ENCODE data around the gene INSL4.

Gene INSL4

DNA sequence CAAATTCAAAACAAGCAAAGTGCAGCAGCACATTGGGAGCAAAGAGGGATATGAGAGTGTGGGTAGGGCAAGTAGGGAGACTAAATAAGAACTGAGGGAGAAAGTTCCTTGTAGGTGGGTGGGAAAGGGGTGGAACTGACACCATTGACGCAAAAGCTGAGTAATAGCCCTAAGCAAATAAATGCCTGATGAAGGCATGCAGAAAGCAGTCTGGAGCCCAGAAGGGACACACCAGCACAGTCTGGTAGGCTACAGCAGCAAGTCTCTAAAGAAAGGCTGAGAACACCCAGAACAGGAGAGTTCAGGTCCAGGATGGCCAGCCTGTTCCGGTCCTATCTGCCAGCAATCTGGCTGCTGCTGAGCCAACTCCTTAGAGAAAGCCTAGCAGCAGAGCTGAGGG is at the start of gene INSL4:
TSS of gene INSL4 (plus strand) at position 208 of the 400 bp plus-strand sequence. CDS start at position 313, 105 bp downstream.
- H3K27me3 ChIP-seq (ENCODE audit: insufficient read depth, low read length), result no peaks in the 10 kb centered on the region
- H3K36me3 ChIP-seq (ENCODE audit: insufficient read depth, low read length), result no peaks in the 10 kb centered on the region
- H3K4me1 ChIP-seq (ENCODE audit: insufficient read depth, low read length), result no peaks in the 10 kb centered on the region
- H2AFZ ChIP-seq (ENCODE audit: low read depth, low read length), result no peak within 1 kb of the TSS
- no peaks in the 10 kb centered on the region for H3K9me3 ChIP-seq (ENCODE audit: low read length)
- H3K4me3 ChIP-seq (ENCODE audit: low read length), result no peak within 1 kb of the TSS

DNA sequence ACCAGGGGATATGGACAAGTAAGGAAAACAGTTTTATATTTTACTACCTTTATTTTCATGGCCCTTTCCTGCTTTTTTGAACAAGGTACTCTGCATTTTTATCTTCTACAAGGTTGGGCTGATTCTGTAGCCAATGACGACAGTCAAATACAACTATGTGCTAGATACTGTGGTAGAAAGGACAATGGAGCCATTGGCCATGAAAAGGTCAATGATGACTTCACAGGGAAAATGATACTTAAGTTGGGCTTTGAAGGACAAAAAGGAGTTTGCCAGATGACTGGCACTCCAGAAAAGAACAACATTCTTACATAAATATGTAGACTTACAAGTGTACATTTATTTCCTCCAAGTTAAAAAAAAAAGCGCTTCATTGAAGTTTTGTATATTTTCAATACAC is 46.4 kb upstream of the INSL4 start:
- no peaks in the 10 kb centered on the region for H3K9me3 ChIP-seq (ENCODE audit: low read length)
- no peaks in the 10 kb centered on the region for H3K27me3 ChIP-seq (ENCODE audit: insufficient read depth, low read length)
- H3K4me1 ChIP-seq (ENCODE audit: insufficient read depth, low read length), result no peaks in the 10 kb centered on the region
- H2AFZ ChIP-seq (ENCODE audit: low read depth, low read length), result no peak overlapping the region
- no peak overlapping the region for H3K4me3 ChIP-seq (ENCODE audit: low read length)
- H3K36me3 ChIP-seq (ENCODE audit: insufficient read depth, low read length), result no peaks in the 10 kb centered on the region

DNA sequence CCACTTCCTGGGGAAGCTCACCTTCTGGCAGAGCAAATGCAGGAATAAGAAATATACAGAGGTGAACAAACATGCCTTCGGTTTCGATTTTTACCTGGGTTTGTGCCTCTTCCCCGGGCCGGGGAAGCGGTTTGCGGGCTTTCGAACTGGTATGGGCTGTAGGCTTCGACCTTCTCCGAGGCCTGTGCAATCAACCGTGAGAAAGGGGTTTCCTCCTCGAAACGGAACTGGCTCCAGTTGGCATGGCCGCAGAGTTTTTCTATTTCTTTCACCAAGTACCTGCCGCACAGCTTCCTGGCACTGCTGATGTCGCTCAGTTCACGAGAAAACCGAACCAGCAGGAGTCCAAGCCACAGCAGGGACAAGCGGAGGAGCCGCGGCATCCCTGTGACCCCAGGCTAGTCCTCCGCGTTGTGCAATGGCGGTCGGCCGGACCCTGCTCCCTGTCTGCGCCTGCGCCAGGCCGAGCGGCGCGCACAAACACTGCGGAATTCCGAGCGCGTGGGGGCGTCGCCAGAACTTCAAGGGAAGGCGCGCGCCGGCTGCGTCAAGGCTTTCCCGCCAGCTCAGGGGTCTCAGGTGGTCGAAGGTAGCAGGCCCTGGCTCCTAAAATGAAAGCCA is 45.9 kb upstream of the INSL4 start, which contains the start of gene INSL6:
TSS of gene INSL6 (minus strand) at position 420 of the 621 bp plus-strand sequence. CDS start at position 383, 37 bp downstream.
- Histone ChIP-seq H3K9me3 (ENCODE audit: low read length) (no peaks in the 10 kb centered on the region), H2AFZ (ENCODE audit: low read depth, low read length) (no peak within 1 kb of the TSS), H3K36me3 (ENCODE audit: insufficient read depth, low read length) (no peaks in the 10 kb centered on the region), H3K4me3 (ENCODE audit: low read length) (no peak within 1 kb of the TSS), H3K27me3 (ENCODE audit: insufficient read depth, low read length) (no peaks in the 10 kb centered on the region), H3K4me1 (ENCODE audit: insufficient read depth, low read length) (no peaks in the 10 kb centered on the region)

DNA sequence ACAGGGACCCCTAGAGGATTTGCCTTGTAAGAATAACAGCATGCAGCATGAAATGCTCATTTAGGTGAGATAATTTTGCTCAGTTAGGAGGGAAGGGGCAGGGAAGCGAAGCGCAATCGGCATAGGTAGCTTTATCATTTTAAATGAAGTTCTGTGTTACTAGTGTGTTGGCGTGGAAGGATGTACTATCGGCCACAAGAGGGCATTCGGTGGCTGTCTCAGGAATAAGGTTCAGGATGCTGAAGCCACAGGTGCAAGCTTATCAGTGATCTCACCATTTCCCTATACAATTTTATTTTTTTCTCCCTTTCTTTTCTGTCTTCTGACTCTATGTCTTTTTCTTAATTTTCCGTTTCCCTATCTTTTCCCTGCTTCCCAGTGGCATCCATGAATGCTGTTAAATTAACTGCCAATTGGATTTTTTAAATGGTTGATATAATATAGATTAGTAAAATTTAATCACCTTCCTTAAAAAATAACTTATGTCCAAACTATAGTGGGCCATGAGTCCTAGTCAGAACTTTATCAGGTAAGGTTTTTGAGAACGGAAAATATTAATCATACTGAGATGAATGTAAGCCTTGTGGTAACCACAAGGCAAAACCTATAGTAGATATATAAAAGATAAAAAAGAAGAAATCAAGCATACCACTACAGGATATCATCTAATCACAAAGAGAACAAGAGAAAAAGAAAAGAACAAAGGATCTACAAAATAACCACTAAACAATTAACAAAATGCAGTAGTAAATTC is 44.6 kb upstream of the INSL4 start:
- Histone ChIP-seq H3K4me1 (ENCODE audit: insufficient read depth, low read length) (no peaks in the 10 kb centered on the region), H2AFZ (ENCODE audit: low read depth, low read length) (no peak overlapping the region), H3K9me3 (ENCODE audit: low read length) (no peaks in the 10 kb centered on the region), H3K36me3 (ENCODE audit: insufficient read depth, low read length) (no peaks in the 10 kb centered on the region), H3K4me3 (ENCODE audit: low read length) (no peak overlapping the region), H3K27me3 (ENCODE audit: insufficient read depth, low read length) (no peaks in the 10 kb centered on the region)

DNA sequence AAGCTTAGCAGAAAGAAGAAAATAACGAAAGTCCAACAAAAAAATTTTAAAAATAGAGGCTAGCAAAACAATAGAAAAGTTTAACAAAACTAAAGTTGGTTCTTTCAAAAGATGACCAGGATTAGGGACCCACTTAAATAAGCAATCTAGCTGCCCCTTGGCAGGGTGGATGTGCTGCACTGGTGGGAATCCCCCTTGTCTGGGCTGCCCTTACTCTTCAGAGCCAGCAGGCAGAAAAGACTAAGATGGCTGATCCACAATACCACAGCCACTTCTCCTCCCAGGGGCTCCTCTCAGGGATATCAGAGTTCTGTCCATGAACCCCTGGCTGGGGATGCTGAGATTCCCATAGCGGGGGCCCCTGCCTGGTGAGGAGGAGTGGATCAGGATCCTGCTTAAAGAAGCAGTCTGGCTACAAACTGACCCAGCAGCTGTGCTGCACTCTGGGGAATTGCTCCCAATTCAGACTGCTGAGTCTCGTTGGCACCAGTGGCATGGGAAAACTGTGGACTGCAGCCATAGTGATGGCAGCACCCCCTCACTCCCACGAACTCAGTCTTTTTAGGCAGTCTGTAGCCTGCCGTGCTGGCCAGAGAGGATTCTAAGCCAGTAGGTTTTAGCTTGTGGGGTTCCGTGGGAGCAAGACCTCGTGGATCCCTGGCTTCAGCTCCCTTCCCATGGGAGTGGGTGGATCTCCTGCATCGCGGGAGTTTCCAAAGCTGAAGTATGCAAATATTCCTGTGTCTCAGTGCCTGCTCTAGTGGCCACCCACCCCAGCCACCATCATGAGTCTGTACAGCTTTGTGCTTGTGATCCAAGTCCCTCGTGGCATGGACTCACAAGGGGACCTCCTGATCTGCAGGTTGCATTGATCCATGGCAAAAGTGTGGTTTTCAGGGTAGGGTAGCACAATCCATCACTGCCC is 42.9 kb upstream of the INSL4 start:
- Histone ChIP-seq H3K27me3 (ENCODE audit: insufficient read depth, low read length) (no peaks in the 10 kb centered on the region), H3K4me1 (ENCODE audit: insufficient read depth, low read length) (no peaks in the 10 kb centered on the region), H2AFZ (ENCODE audit: low read depth, low read length) (no peak overlapping the region), H3K4me3 (ENCODE audit: low read length) (no peak overlapping the region), H3K36me3 (ENCODE audit: insufficient read depth, low read length) (no peaks in the 10 kb centered on the region), H3K9me3 (ENCODE audit: low read length) (no peaks in the 10 kb centered on the region)

DNA sequence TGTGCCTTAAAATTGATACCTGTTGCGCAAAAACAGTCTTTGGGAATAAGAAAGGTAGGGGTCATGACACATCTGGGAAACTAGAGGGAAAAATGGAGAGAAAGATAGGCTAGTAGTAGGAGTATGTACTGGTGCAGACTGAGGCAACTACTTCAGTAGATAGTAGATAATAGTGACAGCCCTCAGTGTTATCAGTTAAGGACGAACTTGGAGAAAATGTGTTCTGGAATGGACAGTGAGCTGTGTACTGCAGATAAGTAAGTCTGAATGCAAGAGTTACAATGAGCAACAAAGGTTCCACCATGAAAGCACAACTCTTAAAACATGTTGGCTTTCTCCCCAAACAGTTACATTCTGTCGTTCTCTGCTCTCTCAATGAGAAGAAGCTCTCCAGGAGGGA is 39.2 kb upstream of the INSL4 start:
- H3K36me3 ChIP-seq (ENCODE audit: insufficient read depth, low read length), result no peaks in the 10 kb centered on the region
- no peaks in the 10 kb centered on the region for H3K4me1 ChIP-seq (ENCODE audit: insufficient read depth, low read length)
- H3K9me3 ChIP-seq (ENCODE audit: low read length), result no peaks in the 10 kb centered on the region
- H3K27me3 ChIP-seq (ENCODE audit: insufficient read depth, low read length), result no peaks in the 10 kb centered on the region
- H3K4me3 ChIP-seq (ENCODE audit: low read length), result no peak overlapping the region
- H2AFZ ChIP-seq (ENCODE audit: low read depth, low read length), result no peak overlapping the region

DNA sequence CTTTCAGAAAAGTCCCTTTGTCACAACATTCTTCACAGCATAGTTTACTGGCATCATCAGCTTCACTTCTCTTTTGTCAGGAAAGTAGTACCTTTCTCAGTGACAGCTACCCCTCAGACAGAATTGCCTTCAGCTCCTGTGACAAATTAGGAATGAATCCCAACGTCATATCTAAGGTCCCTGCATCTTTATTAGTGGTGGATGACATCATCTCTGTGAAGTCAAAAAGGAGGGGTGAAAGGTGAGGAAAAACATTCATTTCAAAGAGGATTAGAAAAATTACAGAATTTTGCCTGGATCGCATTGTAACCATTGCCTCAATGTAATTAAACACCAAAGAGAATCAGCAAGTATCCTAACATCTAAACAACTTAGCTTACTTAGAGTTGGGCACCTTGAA is 37.9 kb upstream of the INSL4 start:
- H3K9me3 ChIP-seq (ENCODE audit: low read length), result no peaks in the 10 kb centered on the region
- H3K27me3 ChIP-seq (ENCODE audit: insufficient read depth, low read length), result no peaks in the 10 kb centered on the region
- no peaks in the 10 kb centered on the region for H3K36me3 ChIP-seq (ENCODE audit: insufficient read depth, low read length)
- H3K4me3 ChIP-seq (ENCODE audit: low read length), result no peak overlapping the region
- no peaks in the 10 kb centered on the region for H3K4me1 ChIP-seq (ENCODE audit: insufficient read depth, low read length)
- no peak overlapping the region for H2AFZ ChIP-seq (ENCODE audit: low read depth, low read length)

DNA sequence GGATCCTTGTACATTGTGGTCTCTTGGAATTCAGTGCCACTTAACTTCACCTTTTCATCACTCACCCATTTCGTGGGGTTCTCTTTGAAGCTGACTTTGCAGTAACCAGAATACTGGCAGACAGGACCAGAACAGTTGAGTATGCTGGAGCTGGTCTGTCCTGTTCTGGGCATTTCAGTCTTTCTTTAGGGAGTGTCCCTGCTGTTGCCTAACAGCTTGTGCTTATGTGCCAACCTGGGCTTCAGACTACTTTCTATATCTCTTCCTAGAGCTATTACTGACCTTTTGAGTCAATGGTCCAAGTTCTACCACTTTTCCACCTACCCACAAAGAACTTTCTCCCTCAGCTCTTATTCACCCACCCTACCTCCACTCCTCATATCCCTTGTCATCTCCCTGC is 35.8 kb upstream of the INSL4 start:
- no peaks in the 10 kb centered on the region for H3K9me3 ChIP-seq (ENCODE audit: low read length)

DNA sequence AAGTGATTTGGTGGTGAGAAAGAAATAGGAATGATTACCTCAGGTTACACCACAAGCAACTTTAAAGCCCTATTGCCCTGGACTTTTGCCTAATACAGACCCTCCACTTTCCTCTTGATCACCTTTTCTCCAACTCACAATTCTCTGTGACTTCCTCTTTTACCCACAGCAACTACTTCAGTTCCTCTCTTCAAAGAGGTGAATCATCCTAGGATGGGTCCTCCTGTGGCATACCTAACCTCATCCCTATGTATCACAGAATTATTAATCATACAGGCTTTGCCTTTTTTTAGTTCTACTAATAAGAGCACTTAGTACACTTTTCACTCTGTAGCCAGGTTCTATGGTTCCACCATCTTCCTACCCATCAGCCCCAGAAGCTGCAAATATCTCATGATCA is 26.1 kb upstream of the INSL4 start:
- Histone ChIP-seq H3K4me1 (ENCODE audit: insufficient read depth, low read length) (no peaks in the 10 kb centered on the region), H3K9me3 (ENCODE audit: low read length) (no peaks in the 10 kb centered on the region), H3K4me3 (ENCODE audit: low read length) (no peak overlapping the region), H2AFZ (ENCODE audit: low read depth, low read length) (no peak overlapping the region), H3K27me3 (ENCODE audit: insufficient read depth, low read length) (no peaks in the 10 kb centered on the region), H3K36me3 (ENCODE audit: insufficient read depth, low read length) (no peaks in the 10 kb centered on the region)

More for the DNA sequence above, 35.8 kb upstream of the INSL4 start:
- no peaks in the 10 kb centered on the region for H3K4me1 ChIP-seq (ENCODE audit: insufficient read depth, low read length)
- H2AFZ ChIP-seq (ENCODE audit: low read depth, low read length), result no peak overlapping the region
- no peaks in the 10 kb centered on the region for H3K36me3 ChIP-seq (ENCODE audit: insufficient read depth, low read length)
- no peak overlapping the region for H3K4me3 ChIP-seq (ENCODE audit: low read length)
- no peaks in the 10 kb centered on the region for H3K27me3 ChIP-seq (ENCODE audit: insufficient read depth, low read length)

DNA sequence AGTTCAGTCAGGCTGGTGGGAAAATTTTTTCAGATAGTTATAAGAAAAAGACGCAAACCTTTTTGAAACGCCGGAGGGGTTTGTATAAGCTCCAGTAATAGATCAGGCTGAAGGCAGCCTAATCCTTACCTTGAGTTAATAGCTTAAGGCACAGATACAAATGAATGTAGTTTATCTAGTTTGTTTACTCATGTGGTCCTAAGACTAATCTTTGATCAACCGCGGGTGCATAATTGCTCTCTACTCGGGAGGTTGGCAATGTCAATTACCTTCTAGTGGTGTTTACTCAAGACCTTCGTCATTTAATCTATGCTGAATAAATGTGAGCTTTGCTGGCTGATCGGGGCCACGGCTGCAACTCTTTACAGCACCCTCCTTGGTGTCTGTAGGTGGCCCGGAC is 665 bp upstream of the INSL4 start:
- H3K9me3 ChIP-seq (ENCODE audit: low read length), result no peaks in the 10 kb centered on the region
- no peaks in the 10 kb centered on the region for H3K27me3 ChIP-seq (ENCODE audit: insufficient read depth, low read length)
- H3K36me3 ChIP-seq (ENCODE audit: insufficient read depth, low read length), result no peaks in the 10 kb centered on the region
- no peak overlapping the region for H2AFZ ChIP-seq (ENCODE audit: low read depth, low read length)
- H3K4me3 ChIP-seq (ENCODE audit: low read length), result no peak overlapping the region
- H3K4me1 ChIP-seq (ENCODE audit: insufficient read depth, low read length), result no peaks in the 10 kb centered on the region

DNA sequence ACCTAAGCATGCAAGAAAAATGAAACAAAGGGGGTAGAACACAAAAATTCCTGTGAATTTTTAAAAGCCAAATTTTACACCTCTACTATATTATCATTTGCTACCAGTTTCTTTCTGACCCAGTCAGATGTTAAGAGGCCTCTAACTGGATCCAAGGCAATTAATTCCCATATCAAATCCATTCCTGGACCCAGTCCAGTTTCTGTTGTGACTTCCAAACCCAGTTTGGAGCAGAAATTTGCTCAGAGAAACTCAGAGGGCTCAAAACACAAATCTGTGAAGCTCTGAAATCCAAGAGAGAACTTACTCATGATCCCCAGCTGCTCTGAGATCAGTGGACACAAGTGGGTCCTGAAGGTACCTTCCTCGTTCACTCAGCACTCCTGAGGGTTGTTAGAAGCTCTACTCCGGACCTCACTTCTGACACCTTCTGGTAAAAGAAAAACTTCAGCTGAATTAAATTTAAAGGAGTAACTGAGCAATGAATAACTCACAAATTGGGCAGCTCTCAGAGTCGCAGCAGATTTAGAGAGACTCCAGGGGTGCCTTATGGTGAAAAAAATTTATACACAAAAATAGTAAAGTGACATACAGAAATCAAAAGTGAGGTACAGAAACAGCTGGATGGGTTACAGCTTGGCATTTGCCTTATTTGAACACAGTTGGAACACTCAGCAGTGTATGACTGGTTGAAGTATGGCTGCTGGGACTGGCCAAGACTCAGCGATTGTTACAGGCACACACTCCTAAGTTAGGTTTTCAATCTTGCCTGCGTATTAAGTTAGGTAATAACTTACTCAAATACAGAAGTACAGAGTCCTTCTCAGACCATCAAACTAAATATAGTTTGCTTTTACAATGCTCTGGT is 32.4 kb downstream of the INSL4 start:
- H3K4me3 ChIP-seq (ENCODE audit: low read length), result no peak overlapping the region
- no peaks in the 10 kb centered on the region for H3K4me1 ChIP-seq (ENCODE audit: insufficient read depth, low read length)
- no peaks in the 10 kb centered on the region for H3K36me3 ChIP-seq (ENCODE audit: insufficient read depth, low read length)
- H3K27me3 ChIP-seq (ENCODE audit: insufficient read depth, low read length), result no peaks in the 10 kb centered on the region
- H2AFZ ChIP-seq (ENCODE audit: low read depth, low read length), result no peak overlapping the region
- no peaks in the 10 kb centered on the region for H3K9me3 ChIP-seq (ENCODE audit: low read length)

DNA sequence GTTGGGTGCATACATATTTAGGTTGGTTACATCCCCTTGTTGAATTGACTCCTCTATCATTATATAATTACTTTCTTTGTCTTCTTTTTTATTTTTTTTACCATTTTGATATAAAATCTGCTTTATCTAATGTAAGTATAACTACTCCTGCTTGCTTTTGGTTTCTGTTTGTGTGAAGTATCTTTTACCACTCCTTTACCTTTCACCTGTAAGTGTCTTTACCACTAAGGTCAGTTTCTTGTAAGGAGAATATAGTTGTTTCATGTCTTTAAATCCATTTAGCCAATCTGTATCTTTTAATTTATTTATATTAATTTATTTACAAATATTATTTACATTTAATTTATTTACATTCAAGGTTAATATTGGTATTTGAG is 33.0 kb downstream of the INSL4 start:
- Histone ChIP-seq H3K9me3 (ENCODE audit: low read length) (no peaks in the 10 kb centered on the region), H3K27me3 (ENCODE audit: insufficient read depth, low read length) (no peaks in the 10 kb centered on the region), H3K4me3 (ENCODE audit: low read length) (no peak overlapping the region), H3K4me1 (ENCODE audit: insufficient read depth, low read length) (peaks cover 3% of the 10 kb centered on the region), H3K36me3 (ENCODE audit: insufficient read depth, low read length) (no peaks in the 10 kb centered on the region), H2AFZ (ENCODE audit: low read depth, low read length) (no peak overlapping the region)
